Calu3 (cell line): ENCODE results near the gene CCR9. TPM values are rescaled to one million over a fixed set of nuclear protein-coding genes. Genes with fewer than 3 reads are reported as not detected.

ENCODE experiments used
- BruUV-seq: library from RNA; stranded (reverse); fragments of 400-500 nt; replicated peaks from 2 replicates; lab custom pipeline; 2021; lab: Mats Ljungman, UMichigan
- CTCF ChIA-PET: fragments of 300-600 bp; sonication (Branson Sonifier 250); formaldehyde crosslinking; loops from one replicate; lab custom pipeline; 2022; ENCODE audit warnings: antibody characterized with exemption; lab: Charles Lee
- DNase-seq: peaks from one replicate; pipeline ENCODE4 v3.0.0; 2022
- H3K27ac Mint-ChIP-seq: one replicate; pipeline ENCODE4 v1.8.0; 2022; ENCODE audit warnings: mixed read lengths; ENCODE audit not compliant: unreplicated experiment
- H3K27me3 Mint-ChIP-seq: one replicate; pipeline ENCODE4 v1.8.0; 2022; ENCODE audit warnings: mixed read lengths; ENCODE audit not compliant: unreplicated experiment
- H3K36me3 Mint-ChIP-seq: one replicate; pipeline ENCODE4 v1.8.0; 2022; ENCODE audit warnings: mild to moderate bottlenecking, moderate library complexity, mixed read lengths; ENCODE audit not compliant: insufficient read depth, unreplicated experiment
- H3K4me1 Mint-ChIP-seq: one replicate; pipeline ENCODE4 v1.8.0; 2022; ENCODE audit warnings: mild to moderate bottlenecking, low read depth, mixed read lengths; ENCODE audit not compliant: unreplicated experiment
- H3K4me3 Mint-ChIP-seq: one replicate; pipeline ENCODE4 v1.8.0; 2022; ENCODE audit warnings: mild to moderate bottlenecking, low read depth, moderate library complexity, mixed read lengths; ENCODE audit not compliant: unreplicated experiment
- H3K9me3 Mint-ChIP-seq: one replicate; pipeline ENCODE4 v1.8.0; 2022; ENCODE audit warnings: low read depth, mixed read lengths; ENCODE audit not compliant: unreplicated experiment
- intact Hi-C: fragments of 100-400 bp; cut with micrococcal nuclease; formaldehyde crosslinking; loops from one replicate; pipeline ENCODE4 v1.10.0; 2022; ENCODE audit not compliant: unreplicated experiment
- total RNA-seq: library from RNA; stranded (reverse); gene quantifications from 2 replicates; pipeline ENCODE4 v1.2.3, GENCODE V29; 2022
- TF ChIP-seq, protein P1 (sequence below): fragments of 200-600 bp; IDR thresholded peaks from one replicate; pipeline ENCODE4 v1.8.0; 2022; ENCODE audit warnings: antibody characterized with exemption; ENCODE audit not compliant: unreplicated experiment

The CCR9 gene
- total RNA-seq, 1 experiment from 2014 or later: not detected

DNA sequence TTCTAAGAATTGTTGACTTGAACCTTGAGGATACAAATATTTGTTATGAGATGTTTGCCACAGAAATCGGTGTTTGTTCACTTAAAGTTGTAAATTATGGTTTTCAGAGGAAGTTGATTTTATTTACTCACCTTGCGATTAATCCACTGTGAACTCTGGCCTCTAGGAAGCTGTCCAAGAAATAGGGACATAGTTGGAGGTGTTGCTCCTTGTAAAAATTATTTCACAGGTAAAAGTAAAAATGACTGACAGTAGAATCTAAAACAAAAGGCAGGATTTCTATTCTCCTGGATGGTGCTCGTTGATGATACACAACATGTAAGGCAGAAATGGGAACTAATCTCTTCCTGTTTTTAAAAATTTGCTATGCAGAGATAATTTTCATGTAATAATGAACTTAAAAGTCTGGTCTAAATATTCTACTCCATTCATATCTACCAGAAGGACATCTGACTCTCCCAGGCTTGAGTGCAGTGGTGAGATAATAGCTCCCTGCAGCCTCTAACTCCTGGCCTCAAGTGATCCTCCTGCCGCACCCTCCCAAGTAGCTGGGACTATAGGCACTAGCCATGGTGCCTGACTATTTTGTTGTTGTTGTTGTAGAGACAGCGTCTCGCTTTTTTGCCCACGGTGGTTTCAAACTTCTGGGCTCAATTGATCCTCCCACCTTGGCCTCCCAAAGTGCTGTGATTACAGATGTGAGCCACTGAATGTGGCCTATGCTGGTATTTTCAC lies 27.4 kb upstream of the CCR9 start:
- H3K27me3 Mint-ChIP-seq: peaks cover 60% of the 10 kb centered on the region
- TF ChIP-seq, protein P1, sequence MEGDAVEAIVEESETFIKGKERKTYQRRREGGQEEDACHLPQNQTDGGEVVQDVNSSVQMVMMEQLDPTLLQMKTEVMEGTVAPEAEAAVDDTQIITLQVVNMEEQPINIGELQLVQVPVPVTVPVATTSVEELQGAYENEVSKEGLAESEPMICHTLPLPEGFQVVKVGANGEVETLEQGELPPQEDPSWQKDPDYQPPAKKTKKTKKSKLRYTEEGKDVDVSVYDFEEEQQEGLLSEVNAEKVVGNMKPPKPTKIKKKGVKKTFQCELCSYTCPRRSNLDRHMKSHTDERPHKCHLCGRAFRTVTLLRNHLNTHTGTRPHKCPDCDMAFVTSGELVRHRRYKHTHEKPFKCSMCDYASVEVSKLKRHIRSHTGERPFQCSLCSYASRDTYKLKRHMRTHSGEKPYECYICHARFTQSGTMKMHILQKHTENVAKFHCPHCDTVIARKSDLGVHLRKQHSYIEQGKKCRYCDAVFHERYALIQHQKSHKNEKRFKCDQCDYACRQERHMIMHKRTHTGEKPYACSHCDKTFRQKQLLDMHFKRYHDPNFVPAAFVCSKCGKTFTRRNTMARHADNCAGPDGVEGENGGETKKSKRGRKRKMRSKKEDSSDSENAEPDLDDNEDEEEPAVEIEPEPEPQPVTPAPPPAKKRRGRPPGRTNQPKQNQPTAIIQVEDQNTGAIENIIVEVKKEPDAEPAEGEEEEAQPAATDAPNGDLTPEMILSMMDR: no peak
- no peak overlapping the region for H3K4me3 Mint-ChIP-seq
- no peak overlapping the region for H3K27ac Mint-ChIP-seq
- intact Hi-C loops: no loop called here
- CTCF ChIA-PET: no interaction called here
- H3K36me3 Mint-ChIP-seq: no peaks in the 10 kb centered on the region
- H3K9me3 Mint-ChIP-seq: peaks cover 4% of the 10 kb centered on the region
- no TSS peak for BruUV-seq
- H3K4me1 Mint-ChIP-seq: no peaks in the 10 kb centered on the region
- no peak for DNase-seq

DNA sequence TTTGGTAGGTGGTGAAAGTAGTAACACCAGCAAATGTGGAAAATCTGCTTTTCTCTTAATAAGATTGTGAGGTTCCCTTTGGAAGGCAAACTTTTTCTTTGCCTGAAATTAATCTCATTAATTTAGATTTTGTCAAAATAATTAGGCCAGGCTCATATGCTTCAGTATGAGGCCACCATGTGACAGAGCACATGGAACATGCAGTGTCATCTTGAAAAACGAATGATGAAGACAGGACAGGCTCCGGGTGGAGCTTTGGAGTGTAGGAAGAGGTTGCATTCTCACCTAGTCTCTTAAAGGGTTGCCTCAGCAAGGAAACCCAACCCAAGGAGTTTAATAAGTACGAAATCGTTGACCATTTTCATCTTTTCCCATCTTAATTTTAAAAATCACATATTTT lies 25.9 kb upstream of the CCR9 start:
- DNase-seq: no peak
- Mint-ChIP-seq H3K9me3 (peaks cover 4% of the 10 kb centered on the region), H3K27me3 (peaks cover 57% of the 10 kb centered on the region), H3K4me3 (no peak overlapping the region), H3K4me1 (no peaks in the 10 kb centered on the region), H3K36me3 (no peaks in the 10 kb centered on the region), H3K27ac (no peak overlapping the region)
- CTCF ChIA-PET: no interaction called here
- TF ChIP-seq, protein P1: no peak
- intact Hi-C loops: no loop called here
- no TSS peak for BruUV-seq

DNA sequence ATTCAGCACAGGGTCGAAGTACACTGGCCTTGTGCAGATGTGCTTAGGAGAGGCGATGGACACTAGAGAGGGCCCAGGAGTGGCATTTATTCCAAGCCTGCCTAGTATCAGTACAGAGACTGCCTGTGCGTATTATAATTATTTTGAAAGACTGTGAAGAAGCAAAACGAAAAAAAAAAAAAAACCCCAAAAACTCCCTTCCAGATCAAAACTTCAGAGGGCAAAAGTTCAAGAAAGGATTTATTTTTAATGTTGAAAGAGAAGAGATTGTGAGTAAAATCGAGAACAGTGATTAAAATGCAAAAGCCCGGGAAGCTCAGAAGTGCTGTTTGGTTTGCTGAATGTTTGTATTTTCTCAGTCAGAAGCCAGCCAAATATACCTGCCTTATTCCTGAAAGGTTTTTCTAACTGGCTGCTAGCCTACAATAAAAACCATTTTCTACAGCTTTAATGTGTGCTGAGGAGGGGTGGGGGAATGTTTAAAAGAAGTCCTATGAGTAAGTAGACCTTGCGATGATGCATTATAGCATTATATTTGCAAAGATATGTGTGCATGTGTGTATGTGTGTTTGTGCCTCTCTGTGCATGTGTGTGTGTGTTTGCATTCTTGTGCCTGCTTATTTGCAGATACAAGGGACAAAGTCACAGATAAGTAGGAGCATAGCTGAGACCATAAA lies 25.2 kb upstream of the CCR9 start:
- H3K36me3 Mint-ChIP-seq: no peaks in the 10 kb centered on the region
- BruUV-seq: no TSS peak
- intact Hi-C loops: no loop called here
- CTCF ChIA-PET: interaction anchor here (0.7 kb wide), 1 partner anchor 596 kb away, joined by 3 read pairs; no protein-coding TSS in a partner anchor
- peaks cover 55% of the 10 kb centered on the region for H3K27me3 Mint-ChIP-seq
- H3K4me3 Mint-ChIP-seq: no peak overlapping the region
- no peak overlapping the region for H3K27ac Mint-ChIP-seq
- no peak for DNase-seq
- H3K4me1 Mint-ChIP-seq: no peaks in the 10 kb centered on the region
- peaks cover 4% of the 10 kb centered on the region for H3K9me3 Mint-ChIP-seq
- TF ChIP-seq, protein P1: no peak

DNA sequence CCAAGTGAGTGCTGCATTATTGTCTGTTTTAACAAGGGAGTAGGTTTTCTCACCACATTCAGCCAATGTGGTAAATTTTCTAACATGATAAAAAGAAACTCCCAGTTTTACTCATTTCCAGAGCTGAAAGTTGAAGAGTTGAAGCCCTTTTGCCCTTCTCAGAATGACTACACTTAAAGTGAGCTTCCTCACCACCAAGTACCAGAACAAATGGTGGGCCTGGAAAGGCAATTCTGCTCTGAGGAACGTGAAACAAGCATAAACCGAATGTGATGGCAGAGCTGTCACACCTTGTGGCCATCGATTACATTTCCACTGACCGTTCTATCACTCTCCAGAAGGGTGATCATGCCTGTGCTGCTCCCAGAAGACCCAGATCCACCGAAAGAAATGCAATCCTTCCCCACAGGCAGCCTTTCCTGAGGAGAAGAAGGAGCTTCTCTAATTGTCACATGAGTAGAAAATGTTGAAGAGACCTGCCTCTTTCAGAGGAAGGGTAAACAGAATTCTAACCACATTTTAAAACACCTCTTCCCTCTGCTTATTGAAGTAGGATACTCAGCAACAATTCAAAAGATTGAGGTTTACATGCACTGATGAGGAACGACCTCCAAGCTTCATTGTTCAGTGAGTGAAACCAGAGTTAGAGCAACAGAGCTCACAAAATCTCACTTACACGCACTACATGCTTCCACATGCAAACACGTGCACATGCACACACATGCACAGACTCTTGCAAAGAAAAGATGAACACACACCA lies 21.4 kb upstream of the CCR9 start:
- intact Hi-C loops: no loop called here
- H3K36me3 Mint-ChIP-seq: no peaks in the 10 kb centered on the region
- CTCF ChIA-PET: no interaction called here
- no TSS peak for BruUV-seq
- no peak overlapping the region for H3K4me3 Mint-ChIP-seq
- peaks cover 4% of the 10 kb centered on the region for H3K9me3 Mint-ChIP-seq
- H3K27ac Mint-ChIP-seq: no peak overlapping the region
- H3K27me3 Mint-ChIP-seq: peaks cover 53% of the 10 kb centered on the region
- DNase-seq: no peak
- TF ChIP-seq, protein P1: no peak
- no peaks in the 10 kb centered on the region for H3K4me1 Mint-ChIP-seq
